Neural progenitor cell (in vitro differentiated cells): Measurements from ENCODE around the gene GABBR1. TPM values are rescaled to one million over a fixed set of nuclear protein-coding genes. Genes with fewer than 3 reads are reported as not detected.

Experiments used
- DNase-seq: peaks from one replicate; pipeline ENCODE4 v3.0.0-alpha.2; 2016; ENCODE audit warnings: low spot score
- H2AFZ ChIP-seq: fragments of 200-600 bp; sonication (generic); replicated peaks from 2 replicates; pipeline ENCODE4 v1.6.1; 2016; ENCODE audit warnings: antibody characterized with exemption
- H3F3A ChIP-seq: fragments of 200-600 bp; sonication (generic); 2 replicates; pipeline ENCODE4 v1.6.1; 2016; ENCODE audit warnings: antibody characterized with exemption, low read depth
- H3K27ac ChIP-seq: fragments of 200-600 bp; sonication (generic); 2 replicates; pipeline ENCODE4 v1.5.1; 2016; ENCODE audit warnings: mild to moderate bottlenecking
- H3K27me3 ChIP-seq: fragments of 200-600 bp; sonication (generic); 2 replicates; pipeline ENCODE4 v1.6.1; 2016; ENCODE audit warnings: mild to moderate bottlenecking, moderate library complexity
- H3K36me3 ChIP-seq: fragments of 200-600 bp; sonication (generic); 2 replicates; pipeline ENCODE4 v1.5.1; 2016
- H3K4me1 ChIP-seq: fragments of 200-600 bp; sonication (generic); 2 replicates; pipeline ENCODE4 v1.6.1; 2016; ENCODE audit warnings: mixed run types
- H3K4me2 ChIP-seq: fragments of 200-600 bp; sonication (generic); 2 replicates; pipeline ENCODE4 v1.6.1; 2016
- H3K4me3 ChIP-seq: fragments of 200-600 bp; sonication (generic); 2 replicates; pipeline ENCODE4 v1.5.1; 2016
- H3K79me2 ChIP-seq: fragments of 200-600 bp; sonication (generic); 2 replicates; pipeline ENCODE4 v1.6.1; 2016; ENCODE audit warnings: low read depth
- H3K9ac ChIP-seq: fragments of 200-600 bp; sonication (generic); 2 replicates; pipeline ENCODE4 v1.6.1; 2016
- H3K9me3 ChIP-seq: fragments of 200-600 bp; sonication (generic); 2 replicates; pipeline ENCODE4 v1.5.1; 2016; ENCODE audit warnings: low read depth
- H4K20me1 ChIP-seq: fragments of 200-600 bp; sonication (generic); 2 replicates; pipeline ENCODE4 v1.6.1; 2016; ENCODE audit warnings: low read depth
- H3K27ac Mint-ChIP-seq: 3 replicates; pipeline ENCODE4 v1.8.0; 2021; ENCODE audit warnings: mixed read lengths
- H3K27me3 Mint-ChIP-seq: 2 replicates; pipeline ENCODE4 v1.8.0; 2022; ENCODE audit warnings: low read depth, mild to moderate bottlenecking, inconsistent platforms, moderate library complexity, mixed read lengths; ENCODE audit not compliant: insufficient read depth
- H3K36me3 Mint-ChIP-seq: 3 replicates; pipeline ENCODE4 v1.8.0; 2021; ENCODE audit warnings: mixed read lengths
- H3K4me1 Mint-ChIP-seq: 3 replicates; pipeline ENCODE4 v1.8.0; 2021; ENCODE audit warnings: mixed read lengths
- H3K4me3 Mint-ChIP-seq: 3 replicates; pipeline ENCODE4 v1.8.0; 2021; ENCODE audit warnings: mild to moderate bottlenecking, moderate library complexity, mixed read lengths
- H3K9me3 Mint-ChIP-seq: 3 replicates; pipeline ENCODE4 v1.8.0; 2020; ENCODE audit warnings: mixed read lengths
- CTCF ChIP-seq: fragments of 200-600 bp; sonication (generic); IDR thresholded peaks from 2 replicates; pipeline ENCODE4 v1.5.1; 2017; ENCODE audit warnings: antibody characterized with exemption, mild to moderate bottlenecking
- EZH2 ChIP-seq: fragments of 200-600 bp; sonication (generic); IDR thresholded peaks from 2 replicates; pipeline ENCODE4 v1.6.1; 2017; ENCODE audit warnings: antibody characterized with exemption, mild to moderate bottlenecking, moderate library complexity
- EZH2phosphoT487 ChIP-seq: fragments of 200-600 bp; sonication (generic); IDR thresholded peaks from 2 replicates; pipeline ENCODE4 v1.6.1; 2017; ENCODE audit warnings: antibody characterized with exemption
- total RNA-seq: library from RNA; depleted of rRNA; stranded (reverse); fragments of >200 nt; gene quantifications from 2 replicates; pipeline ENCODE4 v1.2.3, GENCODE V29; 2015; ENCODE audit warnings: low replicate concordance

The GABBR1 gene
- total RNA-seq, 1 donor from 2014 or later = 25.4 TPM

GRCh38 chr6:29563435-29563965, 69.5 kb downstream of the GABBR1 start:
- Histone ChIP-seq H3K36me3 (no peaks in the 10 kb centered on the region), H4K20me1 (no peaks in the 10 kb centered on the region), H3F3A (no peaks in the 10 kb centered on the region), H3K79me2 (no peaks in the 10 kb centered on the region), H2AFZ (no peak overlapping the region), H3K9ac (no peak overlapping the region), H3K4me2 (no peak overlapping the region), H3K4me1 (peaks cover 3% of the 10 kb centered on the region), H3K27ac (no peak overlapping the region), H3K9me3 (no peaks in the 10 kb centered on the region), H3K27me3 (no peaks in the 10 kb centered on the region), H3K4me3 (no peak overlapping the region)
- no peak overlapping the region for H3K4me3 Mint-ChIP-seq
- peaks cover 3% of the 10 kb centered on the region for H3K27me3 Mint-ChIP-seq
- no peak for TF ChIP-seq CTCF
- no peak for TF ChIP-seq EZH2phosphoT487
- no peak for TF ChIP-seq EZH2
- no peak overlapping the region for H3K27ac Mint-ChIP-seq
- H3K9me3 Mint-ChIP-seq = no peaks in the 10 kb centered on the region
- peaks cover 4% of the 10 kb centered on the region for H3K4me1 Mint-ChIP-seq
- no peak for DNase-seq
- no peaks in the 10 kb centered on the region for H3K36me3 Mint-ChIP-seq

GRCh38 chr6:29561606-29562181, 71.3 kb downstream of the GABBR1 start:
- Histone ChIP-seq H3K9me3 (no peaks in the 10 kb centered on the region), H3F3A (no peaks in the 10 kb centered on the region), H3K79me2 (no peaks in the 10 kb centered on the region), H2AFZ (no peak overlapping the region), H3K27me3 (peaks cover 9% of the 10 kb centered on the region), H4K20me1 (no peaks in the 10 kb centered on the region), H3K9ac (no peak overlapping the region), H3K4me2 (no peak overlapping the region), H3K27ac (no peak overlapping the region), H3K4me3 (no peak overlapping the region), H3K4me1 (peaks cover 3% of the 10 kb centered on the region), H3K36me3 (no peaks in the 10 kb centered on the region)
- Mint-ChIP-seq H3K9me3 (no peaks in the 10 kb centered on the region), H3K27ac (no peak overlapping the region), H3K4me1 (peaks cover 4% of the 10 kb centered on the region), H3K36me3 (no peaks in the 10 kb centered on the region), H3K27me3 (peaks cover 4% of the 10 kb centered on the region), H3K4me3 (no peak overlapping the region)
- no peak for DNase-seq
- no peak for TF ChIP-seq EZH2phosphoT487
- TF ChIP-seq EZH2 = no peak
- no peak for TF ChIP-seq CTCF

- H3K36me3 Mint-ChIP-seq = no peaks in the 10 kb centered on the region
- H3K4me2 ChIP-seq = no peak overlapping the region
- no peak overlapping the region for H3K27ac ChIP-seq
- H3F3A ChIP-seq = no peaks in the 10 kb centered on the region
- H3K9me3 ChIP-seq = no peaks in the 10 kb centered on the region
- H3K4me3 ChIP-seq = no peak overlapping the region
- no peak overlapping the region for H3K27ac Mint-ChIP-seq
- no peak overlapping the region for H2AFZ ChIP-seq
- no peak overlapping the region for H3K4me3 Mint-ChIP-seq
- H3K79me2 ChIP-seq = no peaks in the 10 kb centered on the region
- peaks cover 4% of the 10 kb centered on the region for H3K4me1 Mint-ChIP-seq
- peaks cover 3% of the 10 kb centered on the region for H3K4me1 ChIP-seq
- DNase-seq = no peak
- peaks cover 6% of the 10 kb centered on the region for H3K27me3 Mint-ChIP-seq
- no peaks in the 10 kb centered on the region for H4K20me1 ChIP-seq
- no peaks in the 10 kb centered on the region for H3K9me3 Mint-ChIP-seq
- TF ChIP-seq EZH2 = no peak
- TF ChIP-seq CTCF = no peak
- no peak for TF ChIP-seq EZH2phosphoT487
- H3K27me3 ChIP-seq = peaks cover 15% of the 10 kb centered on the region
- no peaks in the 10 kb centered on the region for H3K36me3 ChIP-seq
- no peak overlapping the region for H3K9ac ChIP-seq
These were observed 71.9 kb downstream of the GABBR1 start for GRCh38 chr6:29561091-29561490.
